Duodenal mucosa (tissue), 2 donors: ENCODE measurements around the gene SPATS2.

Experiments used
- H3K27ac ChIP-seq: one replicate; pipeline ENCODE4 v1.7.0; 2013; ENCODE audit warnings: low read depth, low read length
- H3K27me3 ChIP-seq, 2 donors: one replicate each; pipeline ENCODE4 v1.7.0; 2013; ENCODE audit warnings: low read length in 2 of 2, control low read depth in 1 of 2; ENCODE audit not compliant: insufficient read depth in 2 of 2, control insufficient read depth in 1 of 2
- H3K36me3 ChIP-seq, 2 donors: one replicate each; pipeline ENCODE4 v1.7.0; 2013; ENCODE audit warnings: low read length in 2 of 2, control low read depth in 1 of 2; ENCODE audit not compliant: insufficient read depth in 2 of 2, control insufficient read depth in 1 of 2
- H3K4me1 ChIP-seq, 2 donors: one replicate each; pipeline ENCODE4 v1.7.0; 2013; ENCODE audit warnings: low read length in 2 of 2, control low read depth in 1 of 2; ENCODE audit not compliant: insufficient read depth in 2 of 2, control insufficient read depth in 1 of 2
- H3K4me3 ChIP-seq, 2 donors: one replicate each; pipeline ENCODE4 v1.7.0; 2013; ENCODE audit warnings: low read length in 2 of 2, low read depth in 1 of 2
- H3K9ac ChIP-seq, 2 donors: one replicate each; pipeline ENCODE4 v1.7.0; 2013; ENCODE audit warnings: low read length in 2 of 2, low read depth in 1 of 2
- H3K9me3 ChIP-seq, 2 donors: one replicate each; pipeline ENCODE4 v1.7.0; 2013; ENCODE audit warnings: low read length in 2 of 2, control low read depth in 1 of 2; ENCODE audit not compliant: control insufficient read depth in 1 of 2

SPATS2 gene

DNA sequence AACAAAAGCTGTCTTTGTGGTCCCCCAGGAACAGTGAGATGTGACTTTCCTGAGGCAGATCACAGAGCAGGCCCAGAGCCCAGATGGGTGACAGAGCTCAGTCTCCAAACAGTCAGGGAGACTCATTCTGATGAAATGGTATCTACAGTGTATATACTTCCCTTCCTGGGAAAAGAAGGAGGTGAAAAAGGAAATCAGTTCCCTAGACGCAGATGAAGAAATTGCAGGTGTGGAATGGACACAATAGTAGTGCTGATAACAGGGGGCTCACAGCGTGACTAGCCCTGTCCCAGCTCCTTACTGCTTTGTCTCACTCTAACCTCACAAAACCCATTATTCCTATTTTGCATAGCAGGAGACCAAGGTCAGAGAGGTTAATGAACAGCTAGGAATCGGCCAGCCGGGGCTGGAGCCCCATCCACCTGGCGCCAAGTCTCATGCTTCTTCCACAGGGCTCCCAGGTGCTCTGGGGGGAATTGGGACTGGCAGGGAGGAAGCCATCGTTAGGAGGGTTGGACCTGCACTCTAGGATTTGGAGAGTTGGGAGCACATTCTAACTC is 183.5 kb downstream of the SPATS2 start:
- H3K9me3 ChIP-seq: no peaks in the 10 kb centered on the region
- no peak overlapping the region for H3K27ac ChIP-seq
- no peak overlapping the region for H3K9ac ChIP-seq
- peaks cover 0 to under 1% of the 10 kb centered on the region in 2 donors for H3K36me3 ChIP-seq
- peaks cover 10 to 24% of the 10 kb centered on the region in 2 donors for H3K4me1 ChIP-seq
- peaks cover 14 to 19% of the 10 kb centered on the region in 2 donors for H3K27me3 ChIP-seq
- H3K4me3 ChIP-seq: no peak overlapping the region

DNA sequence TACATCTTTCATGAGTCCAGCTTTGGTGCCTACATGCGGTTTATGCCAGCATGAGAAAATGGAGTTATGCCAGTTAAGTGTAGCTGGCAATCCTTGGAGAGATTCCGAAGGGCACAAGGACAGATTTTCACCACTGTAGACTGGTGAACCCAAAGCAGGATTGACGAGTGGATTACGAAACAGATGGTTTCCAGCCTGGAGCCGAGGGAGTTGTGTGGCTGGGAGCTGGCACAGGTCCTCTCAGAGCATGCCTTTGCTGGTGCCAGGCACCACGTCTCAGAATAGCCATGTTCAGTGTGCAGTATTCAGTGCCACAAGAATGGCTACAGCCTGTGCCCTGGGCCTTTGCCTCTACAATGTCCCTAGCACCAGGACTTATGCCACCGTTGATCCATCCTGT is 184.8 kb downstream of the SPATS2 start:
- H3K4me1 ChIP-seq: peaks cover 10 to 24% of the 10 kb centered on the region in 2 donors
- H3K9ac ChIP-seq: no peak overlapping the region
- H3K27ac ChIP-seq: no peak overlapping the region
- peaks cover 3 to 12% of the 10 kb centered on the region in 2 donors for H3K36me3 ChIP-seq
- no peak overlapping the region for H3K4me3 ChIP-seq
- no peaks in the 10 kb centered on the region for H3K9me3 ChIP-seq
- peaks cover 12 to 14% of the 10 kb centered on the region in 2 donors for H3K27me3 ChIP-seq

DNA sequence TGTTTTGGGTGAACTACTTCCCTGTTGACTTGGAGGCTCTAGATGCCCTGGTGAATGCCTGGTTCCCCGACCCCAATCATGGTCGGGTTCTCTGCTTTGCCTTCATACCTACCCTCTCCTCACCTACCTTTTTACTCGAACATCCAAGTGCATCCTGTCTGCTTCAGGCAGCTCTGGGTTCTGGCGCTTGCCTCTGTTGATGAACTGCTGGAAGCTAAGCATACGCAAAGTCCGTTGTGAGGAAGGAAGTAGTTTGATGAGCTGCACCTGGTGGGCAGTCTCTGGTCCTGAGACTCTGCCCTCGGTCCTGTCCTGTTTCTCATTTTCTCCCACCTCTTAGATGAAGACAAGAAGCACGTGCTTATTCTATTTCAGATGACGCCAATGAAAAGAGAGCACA is 185.2 kb downstream of the SPATS2 start:
- H3K36me3 ChIP-seq: peaks cover 7 to 16% of the 10 kb centered on the region in 2 donors
- no peak overlapping the region for H3K4me3 ChIP-seq
- H3K9ac ChIP-seq: no peak overlapping the region
- H3K4me1 ChIP-seq: peaks cover 10 to 24% of the 10 kb centered on the region in 2 donors
- H3K27ac ChIP-seq: no peak overlapping the region
- H3K27me3 ChIP-seq: peaks cover 10 to 12% of the 10 kb centered on the region in 2 donors
- no peaks in the 10 kb centered on the region for H3K9me3 ChIP-seq

DNA sequence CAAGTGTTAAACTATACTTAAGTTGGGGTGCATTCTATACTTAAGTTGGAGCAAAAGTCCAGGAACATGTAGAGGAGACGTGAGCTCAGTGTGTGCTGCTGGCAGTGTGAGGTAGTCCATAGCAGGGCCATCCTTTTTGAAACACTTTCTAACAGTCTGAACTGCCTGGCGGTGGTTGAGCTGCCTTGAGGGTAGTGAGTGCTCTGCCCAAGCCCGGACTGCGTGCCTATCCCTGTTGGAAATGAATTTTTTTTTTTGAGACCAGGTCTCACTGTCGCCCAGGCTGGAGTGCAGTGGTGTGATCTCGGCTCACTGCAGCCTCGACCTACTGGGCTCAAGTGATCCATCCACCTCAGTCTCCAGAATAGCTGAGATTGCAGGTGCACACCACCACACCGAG is 185.6 kb downstream of the SPATS2 start:
- H3K4me1 ChIP-seq: peaks cover 10 to 24% of the 10 kb centered on the region in 2 donors
- no peaks in the 10 kb centered on the region for H3K9me3 ChIP-seq
- H3K36me3 ChIP-seq: peaks cover 7 to 21% of the 10 kb centered on the region in 2 donors
- H3K4me3 ChIP-seq: no peak overlapping the region
- H3K27ac ChIP-seq: no peak overlapping the region
- H3K9ac ChIP-seq: no peak overlapping the region
- peaks cover 5 to 7% of the 10 kb centered on the region in 2 donors for H3K27me3 ChIP-seq

DNA sequence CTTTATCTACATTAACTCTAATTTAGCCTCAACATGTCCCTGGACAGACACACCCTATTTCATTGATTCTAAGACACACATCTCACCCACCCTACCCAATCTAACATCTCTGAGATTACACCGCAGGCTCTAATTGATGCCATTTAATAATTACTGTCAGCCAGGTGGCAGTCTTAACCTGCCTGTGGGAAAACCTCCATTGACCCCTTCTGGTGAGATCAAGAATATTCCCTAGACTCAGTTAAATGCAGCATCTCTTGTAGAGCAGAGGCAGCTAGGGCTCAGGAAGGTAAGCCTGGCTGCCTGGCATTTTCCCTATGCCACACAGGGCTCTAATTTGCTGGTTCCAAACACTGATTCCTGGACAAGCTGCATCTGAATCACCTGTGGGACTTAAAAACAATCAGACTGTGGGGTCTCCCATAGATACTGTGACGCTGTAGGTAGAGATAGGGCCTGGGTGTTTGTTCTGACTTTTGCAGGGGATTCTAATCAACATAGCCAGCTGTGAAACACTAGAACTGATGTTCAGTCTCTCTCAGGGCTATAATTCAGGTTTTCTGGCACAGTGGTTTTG is 186.3 kb downstream of the SPATS2 start:
- Histone ChIP-seq H3K27me3 (peaks cover 0 to 4% of the 10 kb centered on the region in 2 donors), H3K9ac (no peak overlapping the region), H3K27ac (no peak overlapping the region), H3K9me3 (no peaks in the 10 kb centered on the region), H3K4me3 (no peak overlapping the region), H3K4me1 (peaks cover 10 to 22% of the 10 kb centered on the region in 2 donors), H3K36me3 (peaks cover 11 to 27% of the 10 kb centered on the region in 2 donors)

DNA sequence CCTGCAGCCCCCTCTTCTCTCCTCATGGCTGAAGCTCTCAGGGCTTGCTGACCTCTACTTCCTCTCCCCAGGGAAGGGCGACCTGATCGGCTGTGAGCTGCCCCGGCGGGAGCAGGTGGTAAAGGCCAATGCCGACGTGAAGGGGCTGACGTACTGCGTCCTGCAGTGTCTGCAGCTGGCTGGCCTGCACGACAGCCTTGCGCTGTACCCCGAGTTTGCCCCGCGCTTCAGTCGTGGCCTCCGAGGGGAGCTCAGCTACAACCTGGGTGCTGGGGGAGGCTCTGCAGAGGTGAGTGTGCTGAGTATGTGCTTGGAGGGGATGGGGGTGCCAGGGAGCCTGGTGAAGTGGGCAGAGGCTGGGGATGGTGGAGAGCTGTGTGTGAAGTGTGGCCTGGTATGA is 187.0 kb downstream of the SPATS2 start:
- Histone ChIP-seq H3K27me3 (peaks cover 0 to 4% of the 10 kb centered on the region in 2 donors), H3K9me3 (no peaks in the 10 kb centered on the region), H3K36me3 (peaks cover 17 to 34% of the 10 kb centered on the region in 2 donors), H3K9ac (no peak overlapping the region), H3K4me3 (no peak overlapping the region), H3K27ac (no peak overlapping the region), H3K4me1 (peaks cover 10 to 16% of the 10 kb centered on the region in 2 donors)

DNA sequence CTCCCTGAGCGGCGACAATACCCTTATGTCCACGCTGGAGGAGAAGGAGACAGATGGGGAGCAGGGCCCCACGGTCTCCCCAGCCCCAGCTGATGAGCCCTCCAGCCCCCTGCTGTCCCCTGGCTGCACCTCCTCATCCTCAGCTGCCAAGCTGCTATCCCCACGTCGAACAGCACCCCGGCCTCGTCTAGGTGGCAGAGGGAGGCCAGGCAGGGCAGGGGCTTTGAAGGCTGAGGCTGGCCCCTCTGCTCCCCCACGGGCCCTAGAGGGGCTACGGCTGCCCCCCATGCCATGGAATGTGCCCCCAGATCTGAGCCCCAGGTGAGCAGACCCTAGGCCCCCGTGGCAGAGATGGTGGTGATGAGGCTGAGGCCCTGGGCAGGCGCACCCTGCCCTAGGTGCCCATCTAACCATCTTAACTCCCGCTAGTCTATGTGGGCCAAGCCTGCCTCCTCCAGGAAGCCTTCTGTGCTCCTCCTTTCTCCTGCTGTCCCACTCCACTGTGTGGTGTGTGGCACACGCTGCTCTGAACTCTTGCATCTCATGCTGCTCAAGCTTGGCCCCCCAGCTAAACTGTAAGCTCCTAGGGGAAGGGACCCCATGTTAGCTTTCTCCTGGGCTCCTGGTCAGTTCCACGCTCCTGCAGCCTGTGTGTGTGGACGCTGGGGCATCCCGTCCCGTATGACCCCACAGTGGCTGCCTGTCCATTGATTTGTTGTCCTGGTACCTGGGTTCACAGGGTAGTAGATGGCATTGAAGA is 188.5 kb downstream of the SPATS2 start:
- Histone ChIP-seq H3K9ac (no peak overlapping the region), H3K9me3 (no peaks in the 10 kb centered on the region), H3K27ac (no peak overlapping the region), H3K36me3 (peaks cover 24 to 49% of the 10 kb centered on the region in 2 donors), H3K4me1 (peaks cover 2 to 3% of the 10 kb centered on the region in 2 donors), H3K27me3 (no peaks in the 10 kb centered on the region), H3K4me3 (no peak overlapping the region)

DNA sequence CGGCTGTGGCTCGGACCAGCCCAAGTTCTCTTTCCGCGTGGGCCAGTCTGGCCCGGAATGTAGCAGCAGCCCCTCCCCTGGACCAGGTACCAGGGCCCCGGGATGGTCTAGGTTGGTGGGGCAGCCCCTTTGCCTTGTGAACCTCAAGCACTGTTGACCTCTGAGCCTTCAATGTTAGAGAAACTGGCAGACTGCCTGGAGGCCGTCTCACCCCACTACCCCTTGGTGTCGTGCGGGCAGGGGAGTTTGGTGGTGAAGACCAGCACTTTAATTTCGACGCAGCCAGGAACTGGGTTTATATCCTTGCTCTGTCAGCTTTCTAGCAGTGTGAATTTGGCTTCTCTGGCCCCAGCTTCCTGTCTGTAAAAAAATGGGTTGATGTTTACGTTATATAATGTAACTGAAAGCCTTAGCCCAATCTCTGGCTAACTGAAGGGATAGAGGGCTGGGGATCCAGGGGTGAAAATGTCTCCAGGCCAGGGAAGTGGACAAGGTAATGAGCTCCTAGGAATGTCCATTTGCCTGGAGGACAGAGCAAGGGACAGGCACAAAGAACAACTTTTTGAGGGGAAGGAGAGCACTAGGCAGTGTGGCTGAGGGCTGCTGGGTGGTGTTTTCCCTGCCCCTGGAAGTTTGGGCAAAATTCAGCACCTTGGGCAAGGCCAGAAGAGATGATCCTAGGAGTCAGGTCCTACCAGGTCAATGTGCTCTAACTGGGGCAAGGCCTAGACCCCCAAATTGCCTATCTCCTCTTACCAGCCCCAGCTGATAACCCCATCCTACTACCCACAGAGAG is 189.3 kb downstream of the SPATS2 start:
- no peak overlapping the region for H3K9ac ChIP-seq
- no peak overlapping the region for H3K4me3 ChIP-seq
- H3K4me1 ChIP-seq: no peaks in the 10 kb centered on the region
- no peak overlapping the region for H3K27ac ChIP-seq
- H3K36me3 ChIP-seq: peaks cover 24 to 55% of the 10 kb centered on the region in 2 donors
- no peaks in the 10 kb centered on the region for H3K27me3 ChIP-seq
- no peaks in the 10 kb centered on the region for H3K9me3 ChIP-seq

DNA sequence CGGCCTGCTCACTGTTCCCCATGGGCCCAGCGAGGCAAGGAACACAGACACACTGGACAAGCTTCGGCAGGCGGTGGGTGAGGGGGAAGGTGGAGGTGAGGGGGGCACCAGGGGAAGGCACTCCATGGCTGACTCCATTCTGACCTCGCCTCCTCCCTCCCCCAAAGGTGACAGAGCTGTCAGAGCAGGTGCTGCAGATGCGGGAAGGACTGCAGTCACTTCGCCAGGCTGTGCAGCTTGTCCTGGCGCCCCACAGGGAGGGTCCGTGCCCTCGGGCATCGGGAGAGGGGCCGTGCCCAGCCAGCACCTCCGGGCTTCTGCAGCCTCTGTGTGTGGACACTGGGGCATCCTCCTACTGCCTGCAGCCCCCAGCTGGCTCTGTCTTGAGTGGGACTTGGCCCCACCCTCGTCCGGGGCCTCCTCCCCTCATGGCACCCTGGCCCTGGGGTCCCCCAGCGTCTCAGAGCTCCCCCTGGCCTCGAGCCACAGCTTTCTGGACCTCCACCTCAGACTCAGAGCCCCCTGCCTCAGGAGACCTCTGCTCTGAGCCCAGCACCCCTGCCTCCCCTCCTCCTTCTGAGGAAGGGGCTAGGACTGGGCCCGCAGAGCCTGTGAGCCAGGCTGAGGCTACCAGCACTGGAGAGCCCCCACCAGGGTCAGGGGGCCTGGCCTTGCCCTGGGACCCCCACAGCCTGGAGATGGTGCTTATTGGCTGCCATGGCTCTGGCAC is 190.1 kb downstream of the SPATS2 start:
- Histone ChIP-seq H3K4me1 (no peaks in the 10 kb centered on the region), H3K4me3 (no peak overlapping the region), H3K9me3 (no peaks in the 10 kb centered on the region), H3K27ac (no peak overlapping the region), H3K36me3 (peaks cover 28 to 62% of the 10 kb centered on the region in 2 donors), H3K9ac (no peak overlapping the region), H3K27me3 (no peaks in the 10 kb centered on the region)
